ENCODE measurements around the gene TUBB2B.

Gene TUBB2B

DNA sequence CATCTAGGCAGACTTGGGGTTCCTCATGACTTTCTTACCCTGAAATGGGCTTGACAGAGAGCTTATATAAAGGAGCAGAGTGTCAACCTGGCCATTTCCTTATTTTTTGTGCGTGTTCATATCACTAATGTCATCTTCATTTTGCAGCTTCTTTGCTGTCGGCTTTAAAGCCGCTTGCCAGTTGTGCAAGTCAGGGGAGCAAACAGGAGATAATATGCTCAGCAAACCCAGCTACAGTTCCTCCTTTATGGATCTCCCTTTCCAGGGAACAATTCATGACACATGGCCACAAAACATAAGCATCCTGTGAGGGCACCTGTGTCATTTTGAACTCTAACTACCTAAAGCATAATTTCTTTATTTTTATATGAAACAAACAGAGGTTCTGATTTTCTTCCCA lies 6.5 kb upstream of the TUBB2B start:
- no peak for DNase-seq (ENCODE audit: low read depth, low spot score)

DNA sequence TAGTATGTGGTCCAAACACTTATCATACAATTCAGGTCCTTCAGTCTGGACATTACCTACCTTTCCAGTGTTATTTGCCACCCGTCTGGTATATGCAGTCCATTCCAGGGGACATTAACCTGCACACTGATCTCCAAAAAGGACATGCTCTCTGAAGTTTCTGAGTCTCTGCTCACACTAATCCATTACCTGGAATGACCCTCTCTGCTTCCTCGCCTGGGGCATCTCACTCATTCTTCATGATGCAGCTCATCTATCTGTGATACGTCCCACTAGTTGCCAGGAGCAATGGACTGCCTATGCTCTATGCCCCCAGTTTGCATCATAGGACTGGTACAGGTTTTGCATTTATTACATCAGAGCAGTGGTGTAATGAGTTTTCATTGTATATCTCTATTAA lies 5.9 kb upstream of the TUBB2B start:
- no peak for DNase-seq (ENCODE audit: low read depth, low spot score)

DNA sequence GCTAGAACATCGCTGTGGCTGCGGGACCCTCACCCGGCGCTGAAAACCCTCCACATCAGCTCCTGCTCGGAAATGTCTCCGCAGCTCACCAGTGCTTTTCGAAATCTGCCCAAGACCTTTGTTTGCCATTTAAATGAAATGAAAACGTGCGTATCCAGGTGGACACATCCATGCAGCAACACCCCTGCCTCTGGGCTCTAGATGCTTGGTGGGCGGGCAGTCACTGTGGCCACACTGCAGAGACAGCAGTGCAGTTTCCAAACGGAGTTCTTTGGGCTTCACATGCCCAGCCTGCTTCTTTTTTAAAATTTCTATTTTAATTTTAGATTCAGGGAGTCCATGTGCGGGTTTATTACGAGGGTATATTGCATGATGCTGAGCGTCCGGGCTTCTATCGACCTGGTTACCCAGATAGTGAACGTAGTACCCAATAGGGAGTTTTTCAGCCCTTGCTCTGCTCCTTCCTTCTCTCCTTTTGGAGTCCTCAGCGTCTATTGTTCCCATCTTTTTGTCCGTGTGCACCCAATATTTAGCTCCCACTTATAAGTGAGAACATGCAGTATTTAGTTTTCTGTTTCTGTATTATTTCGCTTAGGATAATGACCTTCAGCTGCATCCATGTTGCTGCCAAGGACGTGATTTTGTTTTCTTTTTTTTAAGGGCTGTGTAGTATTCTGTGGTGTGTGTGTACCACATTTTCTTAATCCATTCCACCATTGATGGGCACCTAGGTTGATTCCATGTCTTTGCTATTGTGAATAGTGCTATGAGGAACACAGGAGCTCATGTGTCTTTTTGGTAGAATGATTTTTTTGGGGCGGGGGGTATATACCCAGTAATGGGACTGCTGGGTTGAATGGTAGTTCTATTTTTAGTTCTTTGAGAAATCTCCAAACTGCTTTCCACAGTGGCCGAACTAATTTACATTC lies 4.8 kb upstream of the TUBB2B start:
- no peak for DNase-seq (ENCODE audit: low read depth, low spot score)

DNA sequence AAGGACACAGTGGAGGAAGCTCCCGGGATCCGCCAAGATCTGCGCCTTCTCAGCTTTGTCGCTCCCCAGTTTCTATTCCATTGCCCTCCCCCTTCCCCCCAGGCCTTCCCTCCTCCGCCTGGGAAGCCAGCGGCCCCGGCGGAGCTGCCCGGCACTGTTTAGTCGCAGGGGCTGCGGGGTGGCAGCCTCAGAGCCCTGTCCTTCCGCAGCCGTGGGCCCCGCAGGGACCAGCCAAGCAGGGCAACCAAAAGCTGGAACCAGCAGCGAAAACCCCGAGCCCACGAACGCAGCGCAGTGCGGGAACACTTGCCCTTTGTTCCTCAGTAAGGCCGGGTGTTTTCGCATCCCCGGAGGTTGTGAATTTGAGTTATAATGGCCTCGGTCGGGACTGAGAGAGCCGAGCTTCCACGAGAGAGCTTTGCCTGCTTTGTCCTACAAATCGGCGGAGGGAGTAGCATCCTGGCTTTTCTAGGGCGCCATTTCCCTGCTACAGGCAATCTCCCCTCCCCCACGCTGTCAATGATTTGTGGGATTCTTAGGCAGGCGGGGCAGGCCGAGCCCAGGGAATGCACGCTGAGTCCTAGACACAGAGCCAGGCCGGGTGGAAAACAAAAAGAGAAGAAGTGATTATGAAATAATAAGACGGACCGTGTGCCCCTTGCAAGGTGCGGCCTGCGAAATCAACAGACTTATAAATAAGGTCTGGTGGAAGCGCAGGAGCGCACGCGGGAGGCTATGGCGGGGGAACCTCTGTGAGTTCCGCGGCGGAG lies 4.0 kb upstream of the TUBB2B start:
- peak; percentile 89 for DNase-seq (ENCODE audit: low read depth, low spot score)

DNA sequence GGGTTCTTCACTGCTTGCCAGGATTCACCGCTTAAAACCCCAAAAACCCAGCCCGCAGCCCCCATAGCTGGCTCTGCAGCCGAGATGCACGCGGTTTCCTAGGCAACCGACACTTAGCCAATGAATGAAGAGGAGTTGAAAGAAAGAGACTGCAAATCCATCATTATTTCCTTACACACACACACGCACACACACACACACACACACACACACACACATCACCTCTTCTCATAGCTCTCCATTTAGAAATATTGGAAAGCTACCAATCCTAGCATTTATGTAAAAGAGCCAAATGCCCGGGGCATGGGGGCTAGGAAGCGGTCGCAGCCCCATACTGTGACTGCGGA lies 3.4 kb upstream of the TUBB2B start:
- peak; percentile 84 for DNase-seq (ENCODE audit: low read depth, low spot score)

DNA sequence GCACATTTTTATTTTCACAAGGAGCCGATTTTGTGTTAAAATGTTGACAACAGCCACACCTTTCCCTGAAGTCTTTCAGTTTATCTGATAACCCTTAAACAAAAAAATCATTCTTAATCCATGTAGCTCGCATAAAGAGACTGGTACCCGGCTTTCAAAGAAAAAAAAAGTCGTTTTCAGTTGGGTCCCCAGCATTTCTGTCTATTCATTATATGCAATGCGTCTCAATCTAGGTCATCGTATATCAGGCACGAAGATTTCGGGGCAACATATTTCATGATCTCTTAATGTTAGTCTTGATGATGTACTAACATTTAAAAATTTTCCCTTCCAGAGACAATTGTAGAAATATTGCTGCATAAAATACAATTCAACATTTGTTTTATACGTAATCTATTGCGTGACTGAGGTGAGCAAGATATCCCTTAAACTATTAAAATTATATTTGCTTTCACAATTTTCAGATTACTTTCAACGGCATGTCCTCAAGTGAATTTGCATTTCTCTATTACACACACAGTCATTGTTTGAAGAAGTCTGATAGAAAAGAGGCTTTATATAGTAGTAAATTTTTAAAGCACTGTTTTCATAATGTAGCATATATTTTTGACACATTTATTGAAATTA lies 2.9 kb upstream of the TUBB2B start:
- DNase-seq (ENCODE audit: low read depth, low spot score) = no peak

DNA sequence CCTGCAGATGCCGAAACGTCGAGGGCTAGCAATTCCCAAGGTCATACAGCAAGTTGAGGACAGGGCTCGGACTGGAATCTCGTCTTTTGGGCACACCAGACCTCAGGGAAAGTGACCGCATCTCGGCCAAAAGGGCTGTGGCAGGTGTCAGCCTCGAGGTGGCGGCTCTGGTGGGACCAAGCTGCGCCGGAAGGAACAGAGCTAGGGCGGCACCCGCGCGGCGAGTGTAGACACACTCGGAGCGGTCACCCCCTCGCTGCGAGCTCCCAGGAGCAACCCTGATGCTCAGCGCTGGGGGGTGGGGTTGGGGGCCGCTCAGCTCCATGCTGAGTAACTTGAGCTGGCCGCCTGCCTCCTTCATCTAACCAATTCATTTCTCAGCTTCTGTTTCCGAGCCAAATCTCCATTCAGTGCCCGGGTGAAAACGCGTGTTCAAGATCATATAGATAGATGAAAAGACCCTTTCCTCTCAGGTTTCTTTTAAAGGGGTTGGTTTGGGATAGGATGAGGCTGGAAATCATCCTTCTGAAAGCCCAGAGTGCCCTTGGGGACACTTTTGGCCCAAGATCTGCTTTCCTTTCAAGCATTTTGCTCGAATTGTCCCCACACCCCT lies 2.2 kb upstream of the TUBB2B start:
- peak; percentile 72 for DNase-seq (ENCODE audit: low read depth, low spot score)

DNA sequence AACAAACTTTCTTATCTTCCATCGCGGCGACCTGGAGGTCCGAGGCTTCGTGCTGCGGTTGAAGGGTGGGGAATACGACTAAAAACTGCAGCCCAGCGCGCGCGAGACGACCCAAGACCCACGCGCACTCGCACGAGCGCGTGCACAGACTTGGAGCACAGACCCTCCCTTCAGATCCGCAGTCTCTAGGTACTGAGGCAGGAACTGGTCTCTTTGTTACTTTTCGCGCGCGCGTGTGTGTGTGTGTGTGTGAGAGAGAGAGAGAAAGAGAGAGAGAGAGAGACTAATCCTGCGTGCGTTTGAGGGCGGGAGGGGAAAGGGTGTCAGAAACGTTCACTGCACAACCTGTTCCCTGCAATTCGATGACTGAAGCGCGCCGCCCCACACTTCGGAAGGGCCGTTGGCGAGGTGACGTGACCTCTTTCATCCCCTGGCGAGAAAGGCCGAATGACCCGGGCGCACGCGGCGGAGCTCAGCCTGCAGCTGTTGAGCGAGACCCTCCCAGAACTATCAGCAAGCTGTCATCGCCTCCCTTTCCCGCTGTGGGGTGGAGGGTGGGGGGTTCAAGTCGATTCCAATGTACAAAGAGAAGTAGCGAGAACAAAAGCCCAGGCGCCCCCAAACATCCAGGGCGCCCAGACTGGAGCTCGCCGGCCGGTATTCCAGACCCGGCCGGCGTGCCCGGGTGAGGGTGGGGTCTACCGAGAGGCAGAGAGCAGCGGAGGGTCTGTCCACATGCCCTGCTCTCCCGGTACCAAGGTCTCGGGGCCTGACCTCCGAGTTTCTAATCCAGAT lies 1.5 kb upstream of the TUBB2B start:
- DNase-seq (ENCODE audit: low read depth, low spot score) = peak; percentile 74

DNA sequence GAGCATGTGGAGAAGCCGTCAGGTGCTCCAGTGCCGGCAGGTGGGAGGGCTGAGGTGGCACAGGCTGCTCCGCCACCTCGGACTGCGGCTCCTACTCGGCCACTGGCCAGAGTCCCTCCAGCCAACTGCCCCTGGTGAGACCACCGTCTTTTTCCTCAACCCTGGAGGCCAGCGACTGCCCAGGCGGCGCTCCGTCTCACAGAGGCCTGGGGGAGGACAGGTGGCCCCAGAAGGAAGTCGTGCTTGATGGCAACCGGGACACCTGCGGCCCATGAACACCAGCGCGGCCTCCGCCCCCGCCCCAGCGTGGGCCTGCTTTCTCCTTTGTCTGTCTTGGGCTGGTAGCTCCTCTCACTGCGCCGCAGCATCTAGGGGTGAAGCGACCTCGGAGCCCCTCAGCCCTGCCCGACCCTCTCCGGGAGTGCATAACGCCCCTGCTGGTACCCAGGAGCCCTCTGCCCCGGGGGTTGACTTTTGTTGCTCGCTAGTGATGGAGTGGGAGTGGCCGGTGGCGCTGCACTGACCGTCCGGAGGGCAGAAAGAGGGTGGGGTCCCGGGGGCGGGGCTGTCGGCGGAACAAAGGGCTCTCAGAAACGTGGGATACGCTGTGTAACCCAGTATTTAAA lies 706 bp upstream of the TUBB2B start:
- DNase-seq (ENCODE audit: low read depth, low spot score) = peak; percentile 67

DNA sequence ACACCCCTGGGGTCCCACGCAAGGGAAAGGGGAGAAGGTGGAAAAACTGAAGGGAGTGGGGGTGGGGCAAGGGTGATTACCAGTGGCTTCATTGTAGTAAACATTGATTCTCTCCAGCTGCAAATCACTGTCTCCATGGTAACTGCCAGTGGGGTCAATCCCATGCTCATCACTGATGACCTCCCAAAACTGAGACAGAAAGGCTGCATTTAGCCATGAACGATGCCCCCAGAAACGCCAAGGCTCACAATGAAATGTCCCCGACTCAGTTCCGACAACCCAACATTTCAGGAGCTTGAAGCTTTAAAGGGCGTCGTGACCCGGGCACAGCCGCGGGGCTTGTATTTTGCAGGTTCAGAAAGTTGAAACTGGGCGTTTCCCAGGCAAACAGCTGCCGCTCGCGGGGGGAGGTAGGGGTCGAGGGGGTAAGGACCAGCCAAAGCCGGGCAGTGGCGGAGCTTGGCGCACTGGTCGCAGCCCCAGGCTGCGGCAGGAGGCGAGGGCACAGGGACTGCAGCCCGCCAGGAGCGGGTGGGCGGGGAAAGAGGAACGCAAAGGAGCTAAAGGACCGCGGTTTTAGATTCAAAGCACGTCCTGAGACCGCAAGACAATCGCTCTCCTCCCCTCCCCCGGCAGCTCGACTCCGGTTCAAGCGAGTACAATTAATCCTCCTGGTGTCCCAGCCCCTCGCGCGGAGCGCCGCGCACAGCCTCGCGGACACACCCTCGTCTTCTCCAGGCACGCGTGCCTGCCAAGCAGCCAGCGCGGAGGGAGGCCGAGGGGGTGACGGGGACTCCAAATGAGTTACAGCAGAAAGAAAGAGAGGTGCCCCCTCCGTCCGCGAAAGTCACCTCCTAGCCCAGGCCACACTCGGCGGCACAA lies 731 bp downstream of the TUBB2B start:
- peak; percentile 90 for DNase-seq (ENCODE audit: low read depth, low spot score)

DNA sequence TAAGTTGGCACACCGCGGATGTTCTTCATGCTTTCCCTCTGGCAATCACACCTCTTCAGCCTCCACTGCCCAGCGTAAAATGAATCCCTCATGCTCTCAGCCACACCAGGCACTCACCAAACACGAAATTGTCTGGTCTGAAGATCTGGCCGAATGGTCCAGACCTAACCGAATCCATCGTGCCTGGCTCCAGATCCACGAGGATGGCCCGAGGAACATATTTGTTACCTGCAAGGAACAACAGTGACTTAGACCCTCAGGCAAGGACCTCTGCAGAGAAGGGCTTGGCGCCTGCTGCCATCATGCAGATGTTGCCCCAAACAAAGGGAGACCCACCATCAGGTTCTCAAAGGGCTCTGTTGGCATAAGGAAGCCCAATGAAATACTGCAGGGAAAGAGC lies 1.4 kb downstream of the TUBB2B start:
- peak; percentile 44 for DNase-seq (ENCODE audit: low read depth, low spot score)

DNA sequence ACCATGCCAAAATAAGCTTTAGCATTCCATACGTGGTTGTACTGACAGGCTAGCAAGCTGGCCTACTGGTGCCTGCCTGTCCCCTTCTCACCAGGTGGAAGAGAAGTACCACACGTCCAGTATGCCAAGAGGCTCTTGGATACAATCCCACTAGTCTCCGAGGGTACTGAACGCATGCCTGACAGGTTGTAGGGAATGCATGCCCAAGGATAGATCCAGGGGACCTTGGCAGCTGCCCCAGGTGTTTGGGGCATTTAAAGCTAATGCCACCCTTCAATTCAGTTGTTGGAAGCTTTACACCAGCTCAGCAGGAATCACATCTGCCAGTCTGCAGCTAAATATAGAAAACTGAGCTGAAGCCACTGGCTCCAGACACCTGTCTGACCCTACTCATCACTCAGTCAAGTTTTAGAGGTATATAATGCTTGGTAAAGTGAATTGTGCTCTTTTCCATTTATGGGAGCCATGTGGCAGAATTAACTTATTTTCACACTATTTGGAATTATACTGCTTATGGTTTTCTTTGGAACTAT lies 4.9 kb downstream of the TUBB2B start:
- no peak for DNase-seq (ENCODE audit: low read depth, low spot score)

DNA sequence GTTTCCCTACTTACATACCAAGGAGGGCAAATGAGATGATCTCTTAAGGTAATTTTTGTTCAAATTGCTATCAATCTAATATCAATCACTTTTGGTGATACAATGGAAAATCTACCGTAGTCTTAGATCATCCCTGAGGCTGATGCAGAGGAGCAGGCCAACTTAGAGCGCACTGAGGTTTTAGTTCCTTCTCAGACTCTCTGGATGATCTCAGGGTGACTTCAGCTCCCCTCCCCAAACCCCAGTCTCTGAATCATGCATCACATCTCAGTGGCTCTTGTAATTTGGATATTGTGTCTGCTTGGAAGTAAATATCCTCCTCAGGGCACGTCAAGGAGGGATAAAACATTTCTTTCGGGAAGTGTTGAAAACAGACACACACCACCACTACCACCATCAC lies 5.9 kb downstream of the TUBB2B start:
- no peak for DNase-seq (ENCODE audit: low read depth, low spot score)

DNA sequence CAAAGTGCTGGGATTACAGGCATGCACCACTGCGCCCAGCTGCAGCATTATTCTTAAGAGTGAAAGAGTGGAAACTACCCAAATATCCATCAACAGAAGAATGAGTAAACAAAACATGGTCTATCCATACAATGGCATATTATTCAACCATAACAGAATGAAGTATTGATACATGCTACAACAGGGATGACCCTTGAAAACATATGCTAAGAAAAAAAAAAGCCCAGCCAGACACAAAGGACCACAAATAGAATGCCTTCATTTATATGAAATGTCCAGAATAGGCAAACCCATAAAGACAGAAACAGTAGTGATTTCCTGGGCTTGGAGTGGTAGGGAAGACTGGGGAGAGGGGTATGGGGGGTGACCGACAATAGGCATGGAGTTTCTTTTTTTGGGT lies 7.1 kb downstream of the TUBB2B start:
- DNase-seq (ENCODE audit: low read depth, low spot score) = no peak

DNA sequence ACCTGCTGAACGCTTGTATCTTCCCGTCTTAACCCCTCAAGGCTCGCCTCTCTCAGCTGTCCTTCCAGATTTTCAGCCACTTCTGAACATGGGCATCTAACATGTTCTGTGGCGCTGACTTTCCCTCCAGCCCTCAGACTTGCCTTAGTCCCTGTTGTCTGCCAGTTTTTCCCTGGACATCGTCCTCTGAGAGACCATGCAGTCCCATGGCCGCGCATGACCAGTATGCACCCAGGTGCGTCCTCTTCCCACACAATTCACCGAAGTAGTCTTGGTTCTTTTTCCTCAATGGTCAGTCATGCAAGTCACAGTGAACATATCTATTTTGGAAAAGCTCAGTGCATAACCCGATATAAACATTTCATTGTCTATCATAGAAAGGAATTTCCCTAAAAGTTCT lies 9.2 kb downstream of the TUBB2B start:
- DNase-seq (ENCODE audit: low read depth, low spot score) = no peak

DNA sequence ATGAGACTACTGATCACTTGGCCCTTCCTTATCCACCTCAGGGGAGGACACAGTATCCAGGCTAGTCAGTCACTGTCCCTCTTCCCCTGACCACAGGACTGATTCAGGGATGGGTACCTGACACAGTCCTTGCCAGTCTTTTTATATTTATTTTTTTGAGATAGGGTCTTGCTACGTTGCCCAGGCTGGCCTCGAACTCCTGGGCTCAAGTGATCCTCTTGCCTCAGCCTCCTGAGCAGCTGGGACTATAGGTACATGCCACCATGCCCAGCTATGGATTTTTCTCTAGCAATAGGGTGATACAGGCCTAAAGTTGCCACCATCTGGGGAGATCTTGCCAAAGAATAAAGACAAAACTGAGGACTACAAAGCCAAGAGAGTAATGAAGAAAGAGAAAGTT lies 10.2 kb downstream of the TUBB2B start:
- no peak for DNase-seq (ENCODE audit: low read depth, low spot score)

DNA sequence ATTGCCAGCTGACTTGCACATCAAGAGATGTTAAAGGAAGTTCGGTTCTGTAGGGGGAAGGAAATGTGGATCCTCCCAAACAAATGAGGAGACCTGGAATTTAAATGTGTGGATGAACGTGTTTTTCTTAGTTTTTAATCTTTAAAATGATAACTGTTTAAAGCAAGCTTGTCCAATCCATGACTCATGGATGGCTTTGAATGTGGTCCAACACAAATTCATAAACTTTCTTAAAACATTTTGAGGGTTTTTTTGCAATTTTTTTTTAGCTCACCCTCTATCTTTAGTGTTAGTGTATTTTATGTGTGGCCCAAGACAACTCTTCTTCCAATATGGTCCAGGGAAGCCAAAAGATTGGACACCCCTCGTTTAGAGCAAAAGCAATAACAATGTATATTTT lies 12.6 kb downstream of the TUBB2B start:
- DNase-seq (ENCODE audit: low read depth, low spot score) = no peak

DNA sequence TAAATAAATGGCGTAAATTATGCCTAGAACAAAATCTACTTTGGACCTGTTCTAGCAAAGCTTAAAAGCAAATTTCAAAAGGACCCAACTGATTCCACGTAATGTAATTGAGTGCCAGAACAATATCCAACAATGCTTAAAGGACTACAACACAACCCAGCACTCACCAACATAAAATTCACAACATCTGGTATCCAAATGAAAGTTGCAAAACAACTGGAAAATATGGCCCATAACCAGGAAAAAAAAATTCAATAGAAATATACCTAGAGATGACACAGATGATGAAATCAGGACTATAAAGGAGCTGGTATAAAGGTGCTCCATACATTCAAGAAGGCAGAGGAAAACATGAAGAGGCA lies 14.1 kb downstream of the TUBB2B start:
- no peak for DNase-seq (ENCODE audit: low read depth, low spot score)

DNA sequence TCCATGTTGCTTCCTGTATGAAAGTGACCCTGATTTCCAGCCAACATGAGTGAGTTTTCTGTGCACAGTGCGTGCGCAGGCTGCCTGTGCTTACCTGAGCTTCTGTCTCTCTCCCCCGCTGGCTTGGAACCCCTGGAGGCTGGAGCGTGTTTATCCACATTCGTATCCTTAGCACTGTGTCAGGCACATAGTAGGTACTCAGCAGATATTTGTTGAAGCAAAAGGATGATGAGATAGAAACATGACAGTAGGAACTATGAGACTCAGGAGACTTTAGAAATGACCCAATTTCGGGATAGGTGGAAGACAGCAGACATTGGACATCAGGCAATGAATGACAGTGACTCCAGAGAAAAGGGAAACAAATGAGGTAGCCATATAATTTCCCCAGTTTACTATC lies 15.2 kb downstream of the TUBB2B start:
- DNase-seq (ENCODE audit: low read depth, low spot score) = no peak

DNA sequence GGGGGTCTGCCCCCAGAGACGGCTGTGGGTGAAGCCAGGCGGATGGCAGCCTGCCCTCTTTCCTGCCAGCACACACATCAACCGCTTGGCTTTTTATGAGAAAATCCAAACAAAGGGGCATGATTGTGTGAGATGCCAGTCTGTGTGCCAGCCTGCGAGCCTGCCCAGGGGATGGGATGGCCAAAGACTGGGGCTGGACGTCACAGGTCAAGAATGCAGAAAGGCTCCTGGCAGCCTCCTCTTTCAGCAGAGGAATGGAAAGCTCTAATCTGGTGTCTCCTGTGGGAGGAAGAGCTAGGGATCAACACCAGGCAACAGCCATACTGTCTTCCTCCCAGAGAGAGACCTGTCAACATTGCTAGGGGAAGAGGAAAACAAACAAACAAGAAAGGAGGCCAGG lies 15.8 kb downstream of the TUBB2B start:
- peak; percentile 73 for DNase-seq (ENCODE audit: low read depth, low spot score)

All from astrocyte of the hippocampus (primary cell).